HFF-Myc (cell line): ENCODE measurements around the gene HLA-DOA.

Experiments used
- DNase-seq: peaks from one replicate; pipeline ENCODE4 v3.0.0-alpha.2; 2011; ENCODE audit warnings: low read depth; ENCODE audit errors: extremely low read depth
- H3K4me3 ChIP-seq: replicated peaks from 2 replicates; pipeline ENCODE4 v1.5.1; 2011; ENCODE audit warnings: low read depth, mild to moderate bottlenecking, control low read depth, low read length
- CTCF ChIP-seq: IDR thresholded peaks from 2 replicates; pipeline ENCODE4 v1.5.1; 2012; ENCODE audit warnings: mild to moderate bottlenecking, low read depth, low read length, control low read depth; ENCODE audit errors: missing control alignments

HLA-DOA gene

GRCh38 chr6:32983964-32984621 is 25.3 kb downstream of the HLA-DOA start:
- TF ChIP-seq CTCF = no peak
- no peak for DNase-seq
- H3K4me3 ChIP-seq = no peak overlapping the region

GRCh38 chr6:32983493-32983848 is 25.9 kb downstream of the HLA-DOA start:
- H3K4me3 ChIP-seq = no peak overlapping the region
- DNase-seq = no peak
- TF ChIP-seq CTCF = no peak

GRCh38 chr6:32982702-32983492 is 26.5 kb downstream of the HLA-DOA start:
- no peak for DNase-seq
- no peak for TF ChIP-seq CTCF
- no peak overlapping the region for H3K4me3 ChIP-seq

GRCh38 chr6:32982084-32982701 is 27.2 kb downstream of the HLA-DOA start:
- no peak for TF ChIP-seq CTCF

GRCh38 chr6:32980488-32981038 is 28.8 kb downstream of the HLA-DOA start:
- TF ChIP-seq CTCF = no peak
- no peak for DNase-seq
- H3K4me3 ChIP-seq = no peak overlapping the region

More at GRCh38 chr6:32982084-32982701, 27.2 kb downstream of the HLA-DOA start:
- no peak for DNase-seq
- H3K4me3 ChIP-seq = no peak overlapping the region

- H3K4me3 ChIP-seq = no peak overlapping the region
- no peak for DNase-seq
- TF ChIP-seq CTCF = no peak
Measured at GRCh38 chr6:32979720-32980487, 29.5 kb downstream of the HLA-DOA start.
